ENCODE measurements around the gene HOXA1.

DNA sequence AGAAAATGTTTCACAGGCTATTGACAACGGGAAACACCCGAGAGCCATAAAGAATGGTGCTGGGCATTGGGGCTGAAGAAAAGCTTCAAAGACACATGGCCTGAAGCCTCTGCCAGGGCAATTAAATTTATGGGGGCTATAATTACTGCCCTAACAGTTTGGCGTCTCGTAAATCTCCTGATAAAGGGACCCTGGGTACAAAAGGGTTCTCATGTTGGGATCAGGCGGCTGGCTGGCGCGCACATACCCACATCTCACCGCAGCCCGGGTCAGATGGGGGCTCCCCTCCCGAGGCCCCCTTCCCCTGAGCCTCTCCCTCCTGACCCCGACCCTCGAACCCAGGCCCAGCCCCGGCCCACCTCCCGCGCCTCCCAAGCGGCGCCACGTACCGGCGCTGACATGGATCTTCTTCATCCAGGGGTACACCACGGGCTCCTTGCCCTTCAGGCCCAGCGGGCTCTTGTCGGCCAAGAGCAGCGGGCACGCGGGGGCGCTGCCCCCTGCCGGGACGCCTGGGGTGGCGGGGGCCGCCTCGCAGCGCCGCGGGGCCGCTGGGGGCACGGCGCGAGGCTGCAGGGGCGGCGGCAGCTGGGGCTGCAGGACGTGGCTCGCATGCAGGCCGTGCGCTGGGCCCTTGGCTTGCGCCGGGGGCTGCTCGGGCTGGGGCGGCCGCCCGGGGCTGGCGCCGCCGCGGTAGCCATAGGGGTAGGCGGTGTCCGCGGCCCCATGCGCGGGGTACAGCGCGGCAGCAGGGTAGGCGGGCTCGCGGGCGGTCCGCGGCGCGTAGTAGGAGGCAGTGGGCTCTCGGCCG lies 34.1 kb upstream of the HOXA1 start:
- TF ChIP-seq POLR2A (IDR thresholded peaks at IDR 0.05; ENCODE audit: low read length) (no peak), GATA1 (IDR thresholded peaks at IDR 0.05; ENCODE audit: low read depth, low read length) (no peak)

Measured in erythroblast (primary cell).